HepG2 (cell line): Measurements from ENCODE around the gene L3MBTL4. TPM values are rescaled to one million over a fixed set of nuclear protein-coding genes. Genes with fewer than 3 reads are reported as not detected.

ENCODE experiments used
- ATAC-seq: fragments of 200-7000 bp; cut with Tn5 transposase; 3 replicates; pipeline ENCODE4 v1.9.1; 2020; ENCODE audit warnings: mild to moderate bottlenecking, moderate library complexity
- BruUV-seq: library from RNA; stranded (reverse); fragments of 400-500 nt; replicated peaks from 2 replicates; lab custom pipeline; 2021; lab: Mats Ljungman, UMichigan
- CTCF ChIA-PET: fragments of 300-600 bp; formaldehyde crosslinking; extraction: SDS; loops from one replicate; lab custom pipeline; 2021; ENCODE audit warnings: low total read pairs, inconsistent platforms, low intra/inter-chr PET ratio; lab: Yijun Ruan, JAX
- POLR2A ChIA-PET: fragments of 350-600 bp; sonication (Branson Sonifier 250); formaldehyde crosslinking; loops from one replicate; lab custom pipeline; 2020; ENCODE audit warnings: antibody characterized with exemption, inconsistent platforms; lab: Yijun Ruan, JAX
- DNase-seq: peaks from one replicate; pipeline ENCODE4 v3.0.0-alpha.2; 2015; ENCODE audit warnings: low spot score
- FAIRE-seq: peaks from 3 replicates; lab custom pipeline; 2011; peaks lifted over from hg19 to GRCh38; lab: Jason Lieb, UNC
- H2AFZ ChIP-seq: one replicate; pipeline ENCODE4 v1.6.1; 2011; ENCODE audit warnings: low read length, inconsistent platforms
- H3K27ac ChIP-seq: fragments of 300-600 bp; 3 replicates; pipeline ENCODE4 v1.8.0; 2011; ENCODE audit warnings: mixed run types, mild to moderate bottlenecking, mixed read lengths, low read length, inconsistent platforms; ENCODE audit not compliant: insufficient read depth; ENCODE audit errors: extremely low read length
- H3K27me3 ChIP-seq, 2 experiments: fragments of 200-600 bp in 1 of 2; 2 replicates in 1 of 2; 3 replicates in 1 of 2; pipeline versions ENCODE4 v1.6.0 to v1.8.0; 2011; ENCODE audit warnings: low read length in 2 of 2, mild to moderate bottlenecking in 2 of 2, moderate library complexity in 2 of 2, inconsistent platforms in 1 of 2; ENCODE audit not compliant: insufficient read depth in 2 of 2, control insufficient read depth in 1 of 2
- H3K36me3 ChIP-seq, 2 experiments: fragments of 200-600 bp in 1 of 2; replicated peaks in 1 of 2; 2 replicates in 1 of 2; 3 replicates in 1 of 2; pipeline versions ENCODE4 v1.5.1 to v1.8.0; 2011; ENCODE audit warnings: low read length in 2 of 2, inconsistent platforms in 1 of 2; ENCODE audit not compliant: insufficient read depth in 2 of 2, control insufficient read depth in 1 of 2
- H3K4me1 ChIP-seq: 2 replicates; pipeline ENCODE4 v1.5.1; 2012; ENCODE audit warnings: low read length, inconsistent platforms; ENCODE audit not compliant: insufficient read depth
- H3K4me2 ChIP-seq: 2 replicates; pipeline ENCODE4 v1.6.0; 2011; ENCODE audit warnings: low read depth, low read length, inconsistent platforms
- H3K4me3 ChIP-seq, 3 experiments: fragments of 200-600 bp in 1 of 3; sonication (generic), shearing (Covaris generic) in 1 of 3; replicated peaks in 1 of 3; 2 replicates each; pipeline ENCODE4 v1.5.1; 2011 to 2016; ENCODE audit warnings: low read length in 3 of 3, inconsistent platforms in 2 of 3, low read depth in 2 of 3, mild to moderate bottlenecking in 2 of 3, control low read depth in 1 of 3, mixed read lengths in 1 of 3; ENCODE audit not compliant: insufficient read depth in 1 of 3
- H3K79me2 ChIP-seq: one replicate; pipeline ENCODE4 v1.6.1; 2011; ENCODE audit warnings: low read length, inconsistent platforms; ENCODE audit not compliant: insufficient read depth
- H3K9ac ChIP-seq: 2 replicates; pipeline ENCODE4 v1.6.0; 2011; ENCODE audit warnings: mild to moderate bottlenecking, low read depth, low read length, inconsistent platforms; ENCODE audit not compliant: insufficient read depth
- H3K9me3 ChIP-seq: 2 replicates; pipeline ENCODE4 v1.5.1; 2012; ENCODE audit warnings: mild to moderate bottlenecking, low read length
- H4K20me1 ChIP-seq: 2 replicates; pipeline ENCODE4 v1.6.0; 2011; ENCODE audit warnings: inconsistent platforms, mild to moderate bottlenecking, low read length, moderate library complexity; ENCODE audit not compliant: insufficient read depth
- HHEX ChIP-seq: IDR thresholded peaks from 2 replicates; pipeline ENCODE4 v1.6.1; 2016; ENCODE audit warnings: control low read depth
- REPIN1 ChIP-seq: sonication (generic); formaldehyde crosslinking; IDR thresholded peaks from 2 replicates; pipeline ENCODE4 v1.8.0; 2022; ENCODE audit warnings: missing genetic modification reagents, low read depth, mild to moderate bottlenecking, borderline replicate concordance
- ZNF232 ChIP-seq: sonication (generic); formaldehyde crosslinking; IDR thresholded peaks from 2 replicates; pipeline ENCODE4 v1.4.0; 2020; ENCODE audit warnings: missing genetic modification reagents, borderline replicate concordance
- ZNF512B ChIP-seq: sonication (generic); formaldehyde crosslinking; IDR thresholded peaks from 2 replicates; pipeline ENCODE4 v1.5.1; 2020; ENCODE audit warnings: missing genetic modification reagents, mild to moderate bottlenecking, borderline replicate concordance
- WGBS: methylation state at CpG from one replicate; pipeline ENCODE4 v1.1.6; 2017; ENCODE audit warnings: low lambda C conversion rate; 5-methylcytosine and 5-hydroxymethylcytosine counted together
- in situ Hi-C: cut with HindIII; loops from 2 replicates; pipeline ENCODE4 v1.10.0; 2017; ENCODE audit warnings: low pct_unique_long_range_greater_than_20kb; ENCODE audit not compliant: extremely low pct_ligation_motif_present
- intact Hi-C: fragments of 100-400 bp; cut with micrococcal nuclease; formaldehyde crosslinking; loops from one replicate; pipeline ENCODE4 v1.10.0; 2022; ENCODE audit not compliant: unreplicated experiment
- polyA plus RNA-seq, 8 experiments: library from polyadenylated mRNA; depleted of rRNA in 3 of 8; stranded (reverse) in 7 of 8; unstranded in 1 of 8; fragments of >200 nt; fragmentation: Illumina TruSeq in 4 of 8; extraction: Trizol in 4 of 8; gene quantifications; 2 replicates each; pipeline versions ENCODE4 v1.2.1 to v1.2.3, GENCODE V29; 2011 to 2016; ENCODE audit warnings: low read depth in 4 of 8, missing spikeins in 1 of 8, mixed read lengths in 1 of 8; ENCODE audit not compliant: insufficient read depth in 1 of 8
- total RNA-seq, 5 experiments: library from RNA; depleted of rRNA; stranded (reverse); fragments of >200 nt; fragmentation: Illumina TruSeq; extraction: Trizol; gene quantifications; 2 replicates each; pipeline ENCODE4 v1.2.3, GENCODE V29; 2016; ENCODE audit warnings: low read depth in 1 of 5

The L3MBTL4 gene
- total and polyA plus RNA-seq, 2 of the 13 experiments (the other 11 are each of a cell fraction or from before 2014, with no cell fraction given), result 10.8 to 13.3 TPM

GRCh38 chr18:6311456-6312215 lies 103.1 kb downstream of the L3MBTL4 start:
- no peak for ATAC-seq
- Histone ChIP-seq H3K4me2 (no peak overlapping the region), H3K27ac (no peak overlapping the region), H3K4me3 (no peak overlapping the region), H3K9ac (no peak overlapping the region), H3K27me3 (no peaks in the 10 kb centered on the region), H4K20me1 (0 out of 2 replicates have a peak, but pooled peaks cover 3% of the 10 kb centered on the region), H3K9me3 (no peaks in the 10 kb centered on the region), H3K79me2 (peaks cover 22% of the 10 kb centered on the region), H3K4me1 (peaks cover 15% of the 10 kb centered on the region), H3K36me3 (peaks cover 1 to 20% of the 10 kb centered on the region in 2 experiments; a peak in 3 of 5 replicates), H2AFZ (no peak overlapping the region)
- ChIA-PET CTCF (no interaction called here), POLR2A (no interaction called here)
- TF ChIP-seq ZNF232 (CRISPR knock-in tag), result no peak
- no peak for TF ChIP-seq REPIN1 (CRISPR knock-in tag)
- TF ChIP-seq HHEX (CRISPR knock-in tag), result no peak
- no peak for TF ChIP-seq ZNF512B
- in situ Hi-C loops (loop anchor here (10.0 kb wide), 1 partner anchor 53 kb away; no protein-coding TSS in a partner anchor), intact Hi-C loops (no loop called here)
- WGBS, result 94% methylated on average over 8 of the region's 8 CpGs
- no peak for DNase-seq
- BruUV-seq, result no TSS peak
- no peak for FAIRE-seq
